Activated CD4-positive, alpha-beta T cell treated with anti-CD3 and anti-CD28 coated beads for 36 hours (primary cell): ENCODE data around the gene RAI1. TPM values are rescaled to one million over a fixed set of nuclear protein-coding genes. Genes with fewer than 3 reads are reported as not detected.
A peak's percentile ranks its signal among the peaks of the same experiment; 100 is the strongest.

ENCODE experiments used
- ATAC-seq: fragments of 200-7000 bp; cut with Tn5 transposase; one replicate; pipeline ENCODE4 v1.10.0; 2021; ENCODE audit warnings: mild to moderate bottlenecking, moderate library complexity
- CTCF ChIA-PET: fragments of 350-600 bp; sonication (Branson Sonifier 250); formaldehyde crosslinking; loops from one replicate; lab custom pipeline; 2021; ENCODE audit warnings: antibody characterized with exemption; lab: Charles Lee
- POLR2A ChIA-PET: fragments of 350-600 bp; sonication (Branson Sonifier 250); formaldehyde crosslinking; loops from one replicate; lab custom pipeline; 2021; ENCODE audit warnings: antibody characterized with exemption, inconsistent platforms; lab: Charles Lee
- DNase-seq: peaks from one replicate; pipeline ENCODE4 v3.0.0-alpha.2; 2020
- H3K27ac Mint-ChIP-seq: one replicate; pipeline ENCODE4 v1.8.0; 2021; ENCODE audit warnings: mixed read lengths
- H3K27me3 Mint-ChIP-seq: one replicate; pipeline ENCODE4 v1.8.0; 2021; ENCODE audit warnings: mixed read lengths
- H3K36me3 Mint-ChIP-seq: one replicate; pipeline ENCODE4 v1.8.0; 2021; ENCODE audit warnings: low read depth, mixed read lengths
- H3K4me1 Mint-ChIP-seq: one replicate; pipeline ENCODE4 v1.8.0; 2021; ENCODE audit warnings: mixed read lengths
- H3K4me3 Mint-ChIP-seq: one replicate; pipeline ENCODE4 v1.8.0; 2021; ENCODE audit warnings: mild to moderate bottlenecking, moderate library complexity, mixed read lengths
- H3K9me3 Mint-ChIP-seq: one replicate; pipeline ENCODE4 v1.8.0; 2021; ENCODE audit warnings: low read depth, mixed read lengths
- intact Hi-C, 2 experiments: fragments of 100-400 bp; cut with DNase I in 1 of 2; cut with micrococcal nuclease in 1 of 2; formaldehyde crosslinking; loops; one replicate each; pipeline versions ENCODE4 v1.14.2 to v1.15.1; 2022 to 2024; cut with DNase I, micrococcal nuclease
- total RNA-seq, 2 experiments: library from RNA; stranded (reverse); gene quantifications; one replicate each; pipeline ENCODE4 v1.2.3, GENCODE V29; 2021

Gene RAI1
- total RNA-seq, 2 experiments from 2014 or later, result 13.6 to 16.4 TPM

DNA sequence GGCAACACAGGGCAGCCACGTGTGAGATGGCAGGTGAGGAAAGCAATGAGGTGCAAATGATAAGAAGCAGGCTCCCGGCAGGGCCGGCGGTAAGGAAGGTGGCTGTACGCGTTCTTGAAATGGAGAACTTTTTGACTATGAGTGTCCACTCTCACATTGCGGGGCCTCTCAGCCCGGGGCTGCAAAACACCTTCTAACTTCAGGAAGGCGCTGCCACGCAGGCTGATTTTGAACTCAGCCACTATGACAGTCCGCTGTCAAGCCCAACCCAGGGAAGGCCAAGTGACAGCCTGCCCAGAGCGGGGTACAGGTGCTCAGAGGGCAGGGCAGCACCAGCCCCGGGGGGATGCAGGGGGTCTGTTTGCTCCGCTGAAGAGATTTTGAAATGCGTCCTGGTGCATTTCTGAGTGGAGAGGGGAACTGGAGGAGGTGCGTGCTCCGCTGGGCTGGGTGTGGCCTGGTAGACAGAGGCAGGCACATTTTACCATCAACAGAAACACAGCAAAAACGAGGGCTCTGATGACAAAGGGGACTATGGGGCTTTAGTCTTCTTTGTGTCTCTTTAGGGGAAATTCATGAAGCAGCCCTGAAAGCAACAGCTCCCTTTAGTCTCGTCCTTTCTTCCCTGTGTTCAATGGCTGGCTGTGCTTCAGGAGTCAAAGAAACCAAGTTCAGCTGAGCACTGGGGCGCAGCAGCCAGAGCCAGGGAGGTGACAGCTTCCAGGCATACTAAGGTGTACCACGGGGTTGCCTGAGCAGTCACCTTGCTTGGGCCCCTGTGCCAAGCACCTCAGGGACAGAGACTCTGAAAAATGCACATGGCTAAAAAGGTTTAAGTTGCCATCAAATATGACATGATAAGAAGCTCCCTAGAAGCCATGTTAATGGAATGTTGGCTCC is 170.1 kb downstream of the RAI1 start:
- intact Hi-C loops, result loop anchor here (2.0 to 5.0 kb wide), 2 partner anchors 41 to 259 kb away; partner anchors contain the start of gene PEMT (in 1 of the 2)
- no peak overlapping the region for H3K4me3 Mint-ChIP-seq

GRCh38 chr17:17852930-17853329 is 171.7 kb downstream of the RAI1 start:
- H3K4me1 Mint-ChIP-seq, result peaks cover 78% of the 10 kb centered on the region
- intact Hi-C loops, result loop anchor here (1.0 to 5.0 kb wide), 5 partner anchors 42 to 261 kb away; partner anchors contain the start of genes DRC3 (in 1 of the 2), PEMT (in 1 of the 2) and TOM1L2 (in 1 of the 2)
- H3K9me3 Mint-ChIP-seq, result no peaks in the 10 kb centered on the region
- POLR2A ChIA-PET, result interaction anchor here (0.6 to 1.4 kb wide), 2 partner anchors 17 to 114 kb away, joined by 3 to 14 read pairs; partner anchors contain the start of gene SREBF1
- DNase-seq (no peak), ATAC-seq (no peak)
- H3K27me3 Mint-ChIP-seq, result no peaks in the 10 kb centered on the region
- H3K27ac Mint-ChIP-seq, result peak overlapping the region; percentile 94
- CTCF ChIA-PET, result interaction anchor here (0.5 to 3.3 kb wide), 6 partner anchors 14 to 87 kb away, joined by 3 to 23 read pairs (median 6); partner anchors contain the start of gene SREBF1
- no peak overlapping the region for H3K4me3 Mint-ChIP-seq
- peaks cover 6% of the 10 kb centered on the region for H3K36me3 Mint-ChIP-seq

More for the DNA sequence above, 170.1 kb downstream of the RAI1 start:
- DNase-seq, result no peak
- peaks cover 85% of the 10 kb centered on the region for H3K4me1 Mint-ChIP-seq
- no peaks in the 10 kb centered on the region for H3K9me3 Mint-ChIP-seq
- ATAC-seq, result no peak
- peaks cover 6% of the 10 kb centered on the region for H3K36me3 Mint-ChIP-seq
- ChIA-PET POLR2A (interaction anchor here (0.8 to 1.0 kb wide), 2 partner anchors 13 to 15 kb away, joined by 3 to 6 read pairs; partner anchors contain the start of gene SREBF1), CTCF (interaction anchor here (0.8 to 3.1 kb wide), 4 partner anchors 9 to 24 kb away, joined by 3 to 13 read pairs (median 5); partner anchors contain the start of gene SREBF1)
- H3K27ac Mint-ChIP-seq, result peak overlapping the region; percentile 95
- H3K27me3 Mint-ChIP-seq, result no peaks in the 10 kb centered on the region

DNA sequence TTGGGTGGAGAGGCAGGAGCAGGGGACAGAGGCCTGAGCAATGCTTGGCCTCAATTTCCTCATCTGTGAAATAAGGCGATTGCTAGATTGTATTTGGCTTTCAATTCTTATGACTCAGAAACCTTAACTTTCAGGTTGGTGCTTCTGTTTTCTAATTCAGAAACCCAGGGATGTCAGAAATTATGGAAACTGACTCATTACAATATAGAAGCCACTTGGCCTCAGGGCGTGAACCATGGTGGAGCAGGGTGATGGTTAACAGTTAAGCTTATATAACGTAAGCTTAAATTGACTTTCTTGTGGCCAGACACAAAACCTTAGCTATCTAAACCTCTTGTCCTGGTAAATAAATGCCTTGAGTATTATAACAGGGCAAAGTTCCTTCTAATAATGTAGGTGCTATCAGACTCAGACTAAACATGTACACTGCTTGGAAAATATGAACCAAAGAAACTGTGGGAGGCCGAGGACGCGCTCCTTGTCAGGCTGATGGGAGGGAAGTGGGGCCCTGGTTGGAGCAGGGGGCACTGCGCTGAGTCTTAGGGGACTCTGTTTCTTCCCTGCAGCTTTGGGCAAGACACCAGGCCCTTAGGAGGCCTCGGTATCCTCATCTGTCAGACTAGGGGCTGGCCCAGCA is 172.7 kb downstream of the RAI1 start:
- CTCF ChIA-PET, result interaction anchor here (0.6 to 3.3 kb wide), 14 partner anchors 15 to 174 kb away, joined by 3 to 23 read pairs (median 4); partner anchors contain the start of gene SREBF1
- Mint-ChIP-seq H3K9me3 (no peaks in the 10 kb centered on the region), H3K36me3 (peaks cover 6% of the 10 kb centered on the region), H3K27ac (peak overlapping the region; percentile 94), H3K4me3 (peak overlapping the region; percentile 46), H3K27me3 (no peaks in the 10 kb centered on the region), H3K4me1 (peaks cover 68% of the 10 kb centered on the region)
- POLR2A ChIA-PET, result interaction anchor here (0.6 to 2.1 kb wide), 6 partner anchors 13 to 184 kb away, joined by 3 to 14 read pairs (median 4); partner anchors contain the start of gene SREBF1
- ATAC-seq (peak; percentile 62), DNase-seq (peak; percentile 82)
- intact Hi-C loops, result loop anchor here (1.0 to 5.0 kb wide), 8 partner anchors 31 to 262 kb away; partner anchors contain the start of genes DRC3 (in 1 of the 2), PEMT (in 1 of the 2) and TOM1L2 (in 1 of the 2)

DNA sequence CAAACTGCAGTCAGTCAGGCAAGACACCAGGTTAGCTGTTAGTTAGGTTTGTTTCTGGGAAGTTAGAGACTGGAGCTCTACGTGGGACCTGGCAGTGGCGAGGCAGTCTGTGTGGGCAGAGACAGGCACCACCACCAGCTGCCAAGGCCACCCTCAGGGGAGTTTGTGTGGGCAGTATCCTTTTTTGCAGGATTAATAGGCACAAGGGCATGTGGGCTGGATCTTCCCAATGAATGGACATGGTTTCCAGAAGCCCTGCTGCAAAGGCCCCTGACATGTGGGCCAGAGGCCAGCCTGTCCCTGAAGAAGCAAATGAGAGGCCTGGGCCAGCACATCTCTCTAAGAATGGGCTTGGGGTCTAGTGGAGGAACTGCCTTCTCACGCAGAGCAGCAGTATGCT is 174.7 kb downstream of the RAI1 start:
- Mint-ChIP-seq H3K36me3 (peaks cover 6% of the 10 kb centered on the region), H3K4me1 (peaks cover 51% of the 10 kb centered on the region), H3K27me3 (no peaks in the 10 kb centered on the region), H3K4me3 (no peak overlapping the region), H3K27ac (peak overlapping the region; percentile 37), H3K9me3 (no peaks in the 10 kb centered on the region)
- intact Hi-C loops, result loop anchor here (2.0 kb wide), 3 partner anchors 33 to 73 kb away; no protein-coding TSS in a partner anchor
- ChIA-PET CTCF (interaction anchor here (0.7 to 3.3 kb wide), 3 partner anchors 34 to 98 kb away, joined by 3 to 23 read pairs (median 3); no protein-coding TSS in a partner anchor), POLR2A (no interaction called here)
- no peak for ATAC-seq
- DNase-seq, result no peak

- intact Hi-C loops, result no loop called here
- CTCF ChIA-PET, result interaction anchor here (0.7 to 3.3 kb wide), 2 partner anchors 34 to 44 kb away, joined by 3 to 23 read pairs; no protein-coding TSS in a partner anchor
- no peak overlapping the region for H3K4me3 Mint-ChIP-seq
- H3K4me1 Mint-ChIP-seq, result peaks cover 47% of the 10 kb centered on the region
- peaks cover 6% of the 10 kb centered on the region for H3K36me3 Mint-ChIP-seq
- ATAC-seq, result no peak
- no peak for DNase-seq
- no peaks in the 10 kb centered on the region for H3K27me3 Mint-ChIP-seq
- POLR2A ChIA-PET, result no interaction called here
- no peak overlapping the region for H3K27ac Mint-ChIP-seq
- H3K9me3 Mint-ChIP-seq, result no peaks in the 10 kb centered on the region
Observed at GRCh38 chr17:17856386-17856785, 175.1 kb downstream of the RAI1 start.

- peaks cover 36% of the 10 kb centered on the region for H3K4me1 Mint-ChIP-seq
- H3K36me3 Mint-ChIP-seq, result no peaks in the 10 kb centered on the region
- DNase-seq (no peak), ATAC-seq (no peak)
- intact Hi-C loops, result no loop called here
- H3K27me3 Mint-ChIP-seq, result no peaks in the 10 kb centered on the region
- no peak overlapping the region for H3K27ac Mint-ChIP-seq
- H3K9me3 Mint-ChIP-seq, result no peaks in the 10 kb centered on the region
- ChIA-PET CTCF (interaction anchor here (0.7 to 1.7 kb wide), 3 partner anchors 9 to 45 kb away, joined by 3 to 10 read pairs (median 4); no protein-coding TSS in a partner anchor), POLR2A (no interaction called here)
- no peak overlapping the region for H3K4me3 Mint-ChIP-seq
Observed at GRCh38 chr17:17857496-17857895, 176.2 kb downstream of the RAI1 start.

- no peaks in the 10 kb centered on the region for H3K27me3 Mint-ChIP-seq
- DNase-seq, result peak; percentile 83
- H3K4me1 Mint-ChIP-seq, result peaks cover 27% of the 10 kb centered on the region
- POLR2A ChIA-PET, result interaction anchor here (0.7 kb wide), 1 partner anchor 11 kb away, joined by 3 read pairs; no protein-coding TSS in a partner anchor
- peaks cover 2% of the 10 kb centered on the region for H3K36me3 Mint-ChIP-seq
- CTCF ChIA-PET, result interaction anchor here (0.5 to 5.7 kb wide), 17 partner anchors 8 to 191 kb away, joined by 3 to 39 read pairs (median 3); partner anchors contain the start of gene RAI1
- no peak overlapping the region for H3K4me3 Mint-ChIP-seq
- intact Hi-C loops, result loop anchor here (1.0 kb wide), 3 partner anchors 48 to 179 kb away; partner anchors contain the start of gene RAI1 (in 2 of the 2)
- peak; percentile 91 for ATAC-seq
- H3K27ac Mint-ChIP-seq, result no peak overlapping the region
- H3K9me3 Mint-ChIP-seq, result no peaks in the 10 kb centered on the region
Observed at GRCh38 chr17:17859909-17860765, 178.9 kb downstream of the RAI1 start.

DNA sequence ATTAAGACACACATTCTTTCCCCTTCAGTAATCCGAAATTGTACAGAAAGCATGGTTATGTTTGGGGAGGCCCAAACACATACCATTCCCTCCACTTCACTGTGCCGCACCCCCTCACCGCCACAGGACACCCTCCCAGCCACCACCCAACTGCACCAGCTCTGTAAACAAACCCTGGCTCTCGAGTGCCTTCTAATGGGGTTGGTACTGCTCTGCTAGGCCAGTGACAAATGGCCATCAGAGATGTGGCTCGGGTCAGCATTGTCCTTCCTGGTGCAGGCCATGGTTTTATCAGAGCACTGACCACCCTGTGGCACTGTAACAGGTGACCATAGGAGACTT is 179.5 kb downstream of the RAI1 start:
- ChIA-PET CTCF (interaction anchor here (0.6 to 5.7 kb wide), 13 partner anchors 10 to 191 kb away, joined by 3 to 39 read pairs (median 3); partner anchors contain the start of gene RAI1), POLR2A (interaction anchor here (0.7 kb wide), 1 partner anchor 11 kb away, joined by 3 read pairs; no protein-coding TSS in a partner anchor)
- Mint-ChIP-seq H3K36me3 (peaks cover 2% of the 10 kb centered on the region), H3K27ac (no peak overlapping the region), H3K4me1 (peaks cover 21% of the 10 kb centered on the region), H3K9me3 (no peaks in the 10 kb centered on the region), H3K4me3 (no peak overlapping the region), H3K27me3 (no peaks in the 10 kb centered on the region)
- no peak for DNase-seq
- no peak for ATAC-seq
- intact Hi-C loops, result loop anchor here (1.0 kb wide), 3 partner anchors 48 to 179 kb away; partner anchors contain the start of gene RAI1 (in 2 of the 2)
